K562 (cell line): Measurements from ENCODE around the gene SORT1. TPM values are rescaled to one million over a fixed set of nuclear protein-coding genes. Genes with fewer than 3 reads are reported as not detected.

Source experiments
- BACH1 ChIP-seq: fragments of 200-800 bp; sonication (Bioruptor generic); IDR thresholded peaks from 2 replicates; pipeline ENCODE4 v1.6.1; 2016; ENCODE audit warnings: missing genetic modification characterization, missing compliant biosample characterization
- BRD9 ChIP-seq: fragments of 450-650 bp; IDR thresholded peaks from 2 replicates; pipeline ENCODE4 v1.6.1; 2018; ENCODE audit warnings: low read depth; ENCODE audit not compliant: partially characterized antibody
- CBX3 ChIP-seq, 2 experiments: IDR thresholded peaks; 1 replicate in 1 of 2; 2 replicates in 1 of 2; pipeline ENCODE4 v1.6.1; 2012; ENCODE audit warnings: inconsistent platforms in 2 of 2, low read length in 2 of 2, borderline replicate concordance in 1 of 2, control low read depth in 1 of 2
- ETV6 ChIP-seq, 3 experiments: fragments of 150-350 bp in 1 of 3; sonication (generic) in 1 of 3; formaldehyde crosslinking in 1 of 3; IDR thresholded peaks; 2 replicates each; pipeline versions ENCODE4 v1.6.1 to v1.8.0; 2014 to 2022; ENCODE audit warnings: borderline replicate concordance in 2 of 3, low read depth in 2 of 3, antibody characterized with exemption in 1 of 3, low read length in 1 of 3, mild to moderate bottlenecking in 1 of 3, missing genetic modification reagents in 1 of 3
- FOXP1 ChIP-seq: sonication (generic); formaldehyde crosslinking; IDR thresholded peaks from 2 replicates; pipeline ENCODE4 v1.8.0; 2022; ENCODE audit warnings: mild to moderate bottlenecking, missing genetic modification reagents
- GATA2 ChIP-seq: sonication (generic); formaldehyde crosslinking; IDR thresholded peaks from 2 replicates; pipeline ENCODE4 v1.4.0; 2020; ENCODE audit warnings: mild to moderate bottlenecking, missing genetic modification reagents
- LCOR ChIP-seq: sonication (generic); formaldehyde crosslinking; IDR thresholded peaks from 2 replicates; pipeline ENCODE4 v1.8.0; 2022; ENCODE audit warnings: mild to moderate bottlenecking, missing genetic modification reagents
- MTA3 ChIP-seq: fragments of 450-650 bp; formaldehyde crosslinking; IDR thresholded peaks from 2 replicates; pipeline ENCODE4 v1.6.1; 2017; ENCODE audit warnings: mild to moderate bottlenecking, borderline replicate concordance
- MXI1 ChIP-seq: IDR thresholded peaks from 2 replicates; pipeline ENCODE4 v1.6.1; 2011; ENCODE audit warnings: low read depth, mild to moderate bottlenecking, improper control_type of control experiment, low read length
- RAD51 ChIP-seq: fragments of 450-650 bp; IDR thresholded peaks from 2 replicates; pipeline ENCODE4 v1.7.1; 2016; ENCODE audit warnings: low read depth, mild to moderate bottlenecking, borderline replicate concordance
- SAP30 ChIP-seq: fragments of 200-600 bp; sonication (generic); IDR thresholded peaks from 2 replicates; pipeline ENCODE4 v1.6.1; 2012; ENCODE audit warnings: borderline replicate concordance, low read depth, mild to moderate bottlenecking, moderate library complexity, low read length, control low read depth, inconsistent platforms; ENCODE audit not compliant: insufficient read depth, poor library complexity, severe bottlenecking
- TCF15 ChIP-seq: fragments of 250-450 bp; sonication (Bioruptor Pico); IDR thresholded peaks from 2 replicates; pipeline ENCODE4 v1.8.0; 2022; ENCODE audit warnings: moderate library complexity, mild to moderate bottlenecking, inconsistent platforms
- TFAM ChIP-seq: fragments of 250-450 bp; sonication (Bioruptor Pico); conservative IDR thresholded peaks from 2 replicates; pipeline ENCODE4 v1.5.0; 2021; ENCODE audit warnings: mild to moderate bottlenecking, moderate library complexity
- TFAP4 ChIP-seq: sonication (generic); formaldehyde crosslinking; IDR thresholded peaks from 2 replicates; pipeline ENCODE4 v1.8.0; 2022; ENCODE audit warnings: missing genetic modification reagents, mild to moderate bottlenecking, moderate library complexity, borderline replicate concordance
- ZNF316 ChIP-seq: fragments of 450-650 bp; IDR thresholded peaks from 2 replicates; pipeline ENCODE4 v1.6.1; 2016
- polyA plus RNA-seq, 8 experiments: library from polyadenylated mRNA; depleted of rRNA in 4 of 8; stranded (reverse) in 5 of 8; unstranded in 3 of 8; fragments of >200 nt; fragmentation: Nextera tagmentation in 2 of 8; fragmentation: Illumina TruSeq in 1 of 8; extraction: Ambion mirVana in 2 of 8; extraction: Trizol in 1 of 8; gene quantifications; 2 replicates each; pipeline versions ENCODE4 v1.2.1 to v1.2.3, GENCODE V29; 2011 to 2014; ENCODE audit warnings: inconsistent platforms in 1 of 8, missing spikeins in 1 of 8
- total RNA-seq, 7 experiments: library from RNA; depleted of rRNA in 6 of 7; stranded (reverse); fragments of >200 nt in 6 of 7; fragmentation: Illumina TruSeq in 2 of 7; extraction: Trizol in 2 of 7; gene quantifications; 2 replicates each; pipeline versions ENCODE4 v1.2.1 to v1.2.3, GENCODE V29; 2011 to 2021; ENCODE audit warnings: low replicate concordance in 1 of 7
- TF ChIP-seq, protein P1 (sequence below), 2 experiments: fragments of 250-450 bp in 1 of 2; fragments of 450-650 bp in 1 of 2; sonication (Bioruptor Pico) in 1 of 2; IDR thresholded peaks; 2 replicates each; pipeline versions ENCODE4 v1.6.1 to v1.8.0; 2016 to 2021; ENCODE audit warnings: mild to moderate bottlenecking in 2 of 2, moderate library complexity in 2 of 2, missing compliant biosample characterization in 1 of 2, missing genetic modification characterization in 1 of 2
- TF ChIP-seq, protein P2 (sequence below): IDR thresholded peaks from 3 replicates; pipeline ENCODE4 v1.6.1; 2011; ENCODE audit warnings: borderline replicate concordance, mild to moderate bottlenecking; ENCODE audit not compliant: insufficient read length, insufficient read depth
- TF ChIP-seq, protein P3 (sequence below), 2 experiments: fragments of 450-650 bp in 1 of 2; sonication (generic) in 1 of 2; formaldehyde crosslinking in 1 of 2; IDR thresholded peaks in 1 of 2; conservative IDR thresholded peaks in 1 of 2; 2 replicates each; pipeline versions ENCODE4 v1.6.1 to v1.8.1; 2016 to 2023; ENCODE audit warnings: mild to moderate bottlenecking in 2 of 2, moderate library complexity in 2 of 2, inconsistent platforms in 1 of 2, missing genetic modification reagents in 1 of 2
- TF ChIP-seq, protein P4 (sequence below), 3 experiments: IDR thresholded peaks in 2 of 3; conservative IDR thresholded peaks in 1 of 3; 2 replicates each; pipeline ENCODE4 v1.5.1; 2011 to 2012; ENCODE audit warnings: low read length in 3 of 3, mild to moderate bottlenecking in 3 of 3, control low read depth in 2 of 3, improper control_type of control experiment in 1 of 3, inconsistent platforms in 1 of 3, low read depth in 1 of 3, mixed read lengths in 1 of 3, moderate library complexity in 1 of 3; ENCODE audit not compliant: insufficient read depth in 2 of 3

The SORT1 gene
- total and polyA plus RNA-seq, 9 of the 15 experiments (the other 6 are each of a cell fraction or from before 2014, with no cell fraction given): 27.4 to 112 (median 65.0) TPM

DNA sequence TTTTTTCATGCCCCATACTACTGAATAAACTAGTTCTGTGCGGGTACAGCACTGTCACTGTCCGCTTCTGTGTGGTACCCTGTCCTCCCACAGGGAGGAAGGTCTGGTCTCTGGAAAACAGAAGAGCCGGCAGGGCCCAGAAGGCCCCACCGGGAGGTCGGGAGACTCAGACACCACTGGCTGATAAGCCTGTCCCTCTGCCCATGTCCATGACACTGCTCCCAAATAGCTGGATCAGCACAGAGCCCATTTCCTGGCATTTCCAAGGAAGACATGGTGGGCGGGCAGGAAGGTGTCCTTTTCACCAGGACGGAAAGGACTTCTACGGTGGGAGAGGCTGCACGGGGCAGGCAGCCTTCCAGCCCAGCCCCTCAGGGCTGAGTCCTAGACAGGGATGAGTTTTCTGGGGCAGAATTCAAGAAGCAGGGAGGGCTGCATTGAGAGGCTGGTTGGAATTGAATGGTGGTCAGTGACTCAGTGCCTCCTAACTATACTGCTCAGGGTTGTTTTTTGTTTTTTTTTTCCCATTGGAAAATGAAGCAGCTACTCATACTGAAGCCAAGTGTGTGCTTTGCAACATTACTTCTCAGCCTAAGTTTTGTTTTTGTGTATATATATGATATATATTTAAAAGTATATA, 121.9 kb downstream of the SORT1 start (continued):
- TF ChIP-seq ETV6 (IDR thresholded peaks at IDR 0.05; ENCODE audit: borderline replicate concordance in 1 of 2, low read depth in 2 of 2, low read length in 1 of 2) (no peak), ETV6 (CRISPR knock-in tag; IDR thresholded peaks at IDR 0.05; ENCODE audit: borderline replicate concordance) (no peak), CBX3 (IDR thresholded peaks at IDR 0.05; ENCODE audit: borderline replicate concordance in 1 of 2, low read length in 2 of 2) (no peak), RAD51 (no peak), BACH1 (no peak), LCOR (CRISPR knock-in tag) (no peak), ZNF316 (peak; percentile 33), BRD9 (no peak), TFAM (CRISPR knock-in tag) (no peak), TFAP4 (no peak), SAP30 (no peak), TCF15 (no peak), MTA3 (no peak), MXI1 (no peak), FOXP1 (no peak), GATA2 (0 out of 2 replicates have a peak, but pooled peaks have one; percentile 6)
- TF ChIP-seq, protein P1, sequence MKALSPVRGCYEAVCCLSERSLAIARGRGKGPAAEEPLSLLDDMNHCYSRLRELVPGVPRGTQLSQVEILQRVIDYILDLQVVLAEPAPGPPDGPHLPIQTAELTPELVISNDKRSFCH (CRISPR knock-in tag; IDR thresholded peaks at IDR 0.05): no peak
- TF ChIP-seq, protein P1 (tag; IDR thresholded peaks at IDR 0.05): no peak
- TF ChIP-seq, protein P2, sequence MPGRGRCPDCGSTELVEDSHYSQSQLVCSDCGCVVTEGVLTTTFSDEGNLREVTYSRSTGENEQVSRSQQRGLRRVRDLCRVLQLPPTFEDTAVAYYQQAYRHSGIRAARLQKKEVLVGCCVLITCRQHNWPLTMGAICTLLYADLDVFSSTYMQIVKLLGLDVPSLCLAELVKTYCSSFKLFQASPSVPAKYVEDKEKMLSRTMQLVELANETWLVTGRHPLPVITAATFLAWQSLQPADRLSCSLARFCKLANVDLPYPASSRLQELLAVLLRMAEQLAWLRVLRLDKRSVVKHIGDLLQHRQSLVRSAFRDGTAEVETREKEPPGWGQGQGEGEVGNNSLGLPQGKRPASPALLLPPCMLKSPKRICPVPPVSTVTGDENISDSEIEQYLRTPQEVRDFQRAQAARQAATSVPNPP: no peak
- TF ChIP-seq, protein P3, sequence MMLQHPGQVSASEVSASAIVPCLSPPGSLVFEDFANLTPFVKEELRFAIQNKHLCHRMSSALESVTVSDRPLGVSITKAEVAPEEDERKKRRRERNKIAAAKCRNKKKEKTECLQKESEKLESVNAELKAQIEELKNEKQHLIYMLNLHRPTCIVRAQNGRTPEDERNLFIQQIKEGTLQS (IDR thresholded peaks at IDR 0.05): no peak
- TF ChIP-seq, protein P3 (CRISPR knock-in tag; conservative IDR thresholded peaks at IDR 0.05): 0 out of 2 replicates have a peak, but pooled peaks have one; percentile 47
- TF ChIP-seq, protein P4, sequence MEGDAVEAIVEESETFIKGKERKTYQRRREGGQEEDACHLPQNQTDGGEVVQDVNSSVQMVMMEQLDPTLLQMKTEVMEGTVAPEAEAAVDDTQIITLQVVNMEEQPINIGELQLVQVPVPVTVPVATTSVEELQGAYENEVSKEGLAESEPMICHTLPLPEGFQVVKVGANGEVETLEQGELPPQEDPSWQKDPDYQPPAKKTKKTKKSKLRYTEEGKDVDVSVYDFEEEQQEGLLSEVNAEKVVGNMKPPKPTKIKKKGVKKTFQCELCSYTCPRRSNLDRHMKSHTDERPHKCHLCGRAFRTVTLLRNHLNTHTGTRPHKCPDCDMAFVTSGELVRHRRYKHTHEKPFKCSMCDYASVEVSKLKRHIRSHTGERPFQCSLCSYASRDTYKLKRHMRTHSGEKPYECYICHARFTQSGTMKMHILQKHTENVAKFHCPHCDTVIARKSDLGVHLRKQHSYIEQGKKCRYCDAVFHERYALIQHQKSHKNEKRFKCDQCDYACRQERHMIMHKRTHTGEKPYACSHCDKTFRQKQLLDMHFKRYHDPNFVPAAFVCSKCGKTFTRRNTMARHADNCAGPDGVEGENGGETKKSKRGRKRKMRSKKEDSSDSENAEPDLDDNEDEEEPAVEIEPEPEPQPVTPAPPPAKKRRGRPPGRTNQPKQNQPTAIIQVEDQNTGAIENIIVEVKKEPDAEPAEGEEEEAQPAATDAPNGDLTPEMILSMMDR (IDR thresholded peaks at IDR 0.05 in 2 of 3, conservative IDR thresholded peaks at IDR 0.05 in 1 of 3; ENCODE audit: insufficient read depth in 2 of 3, low read depth in 1 of 3, low read length in 3 of 3): peak in 2 of 3 experiments; percentile 18; a peak in 1 of 6 replicates
